ENCODE results near the gene RASIP1. TPM values are rescaled to one million over a fixed set of nuclear protein-coding genes. Genes with fewer than 3 reads are reported as not detected.
A peak's percentile ranks its signal among the peaks of the same experiment; 100 is the strongest.

RASIP1 gene
- total and polyA plus RNA-seq, 2 donors (not counting 1 experiment from before 2014, with no cell fraction given): 0.20 TPM; not detected in 1

DNA sequence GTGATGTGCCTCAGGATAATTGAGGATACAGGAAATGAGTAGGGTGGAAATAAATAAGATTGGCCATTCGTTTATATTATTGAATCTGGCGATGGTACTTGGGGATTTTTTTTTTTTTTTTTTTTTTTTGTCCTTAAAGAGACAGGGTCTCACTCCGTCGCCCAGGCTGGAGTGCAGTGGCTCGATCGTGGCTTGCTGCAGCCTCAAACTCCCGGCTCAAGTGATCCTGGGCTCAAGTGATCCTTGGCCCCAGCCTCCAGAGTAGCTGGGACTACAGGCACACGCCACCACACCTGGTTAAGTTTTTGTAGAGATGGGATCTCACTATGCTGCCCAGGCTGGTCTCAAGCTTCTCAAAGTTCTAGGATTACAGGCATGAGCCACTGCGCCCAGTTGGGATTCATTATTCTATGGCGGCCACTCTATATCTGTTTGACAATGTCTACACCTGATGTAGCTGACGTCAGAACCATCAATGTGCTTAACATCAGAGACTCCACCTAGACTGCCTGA is 18.2 kb downstream of the RASIP1 start:
- 98% methylated on average over 10 of the region's 11 CpGs for WGBS (ENCODE audit: insufficient coverage)
- TF ChIP-seq EZH2 (IDR thresholded peaks at IDR 0.05; ENCODE audit: borderline replicate concordance, insufficient read depth, low read depth, low read length, poor library complexity, severe bottlenecking): no peak
- TF ChIP-seq, protein P1, sequence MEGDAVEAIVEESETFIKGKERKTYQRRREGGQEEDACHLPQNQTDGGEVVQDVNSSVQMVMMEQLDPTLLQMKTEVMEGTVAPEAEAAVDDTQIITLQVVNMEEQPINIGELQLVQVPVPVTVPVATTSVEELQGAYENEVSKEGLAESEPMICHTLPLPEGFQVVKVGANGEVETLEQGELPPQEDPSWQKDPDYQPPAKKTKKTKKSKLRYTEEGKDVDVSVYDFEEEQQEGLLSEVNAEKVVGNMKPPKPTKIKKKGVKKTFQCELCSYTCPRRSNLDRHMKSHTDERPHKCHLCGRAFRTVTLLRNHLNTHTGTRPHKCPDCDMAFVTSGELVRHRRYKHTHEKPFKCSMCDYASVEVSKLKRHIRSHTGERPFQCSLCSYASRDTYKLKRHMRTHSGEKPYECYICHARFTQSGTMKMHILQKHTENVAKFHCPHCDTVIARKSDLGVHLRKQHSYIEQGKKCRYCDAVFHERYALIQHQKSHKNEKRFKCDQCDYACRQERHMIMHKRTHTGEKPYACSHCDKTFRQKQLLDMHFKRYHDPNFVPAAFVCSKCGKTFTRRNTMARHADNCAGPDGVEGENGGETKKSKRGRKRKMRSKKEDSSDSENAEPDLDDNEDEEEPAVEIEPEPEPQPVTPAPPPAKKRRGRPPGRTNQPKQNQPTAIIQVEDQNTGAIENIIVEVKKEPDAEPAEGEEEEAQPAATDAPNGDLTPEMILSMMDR (IDR thresholded peaks at IDR 0.05): no peak
- Mint-ChIP-seq H3K27ac (no peak overlapping the region), H3K27me3 (no peaks in the 10 kb centered on the region), H3K9me3 (ENCODE audit: insufficient read depth) (peaks cover 14% of the 10 kb centered on the region), H3K4me3 (peak overlapping the region; percentile 41), H3K4me1 (peaks cover 26% of the 10 kb centered on the region)
- no peak for DNase-seq
- Histone ChIP-seq H3K9me3 (ENCODE audit: control extremely low read depth in 1 of 3, control insufficient read depth in 2 of 3, insufficient read depth in 1 of 3, low read length in 2 of 3) (peaks cover 0 to 43% (median 16%) of the 10 kb centered on the region in 3 donors), H3K36me3 (replicated peaks in 1 of 2; ENCODE audit: control extremely low read depth in 1 of 2, control insufficient read depth in 1 of 2, extremely low read depth in 1 of 2, insufficient read depth in 2 of 2, low read length in 1 of 2) (no peaks in the 10 kb centered on the region), H4K20me1 (ENCODE audit: control insufficient read depth, insufficient read depth, low read length, poor library complexity, severe bottlenecking) (no peaks in the 10 kb centered on the region), H3K4me1 (ENCODE audit: control insufficient read depth in 2 of 2, insufficient read depth in 2 of 2, low read length in 2 of 2) (peaks cover 16 to 35% of the 10 kb centered on the region in 2 donors), H3K4me2 (replicated peaks; ENCODE audit: low read depth, low read length, poor library complexity, severe bottlenecking) (no peak overlapping the region), H3K4me3 (ENCODE audit: control extremely low read depth in 1 of 5, extremely low read depth in 1 of 5, insufficient read depth in 1 of 5, low read depth in 2 of 5, low read length in 4 of 5) (no peak overlapping the region), H3K27ac (ENCODE audit: low read length in 2 of 2) (no peak overlapping the region), H3K27me3 (replicated peaks in 1 of 4; ENCODE audit: control extremely low read depth in 1 of 4, control insufficient read depth in 3 of 4, insufficient read depth in 4 of 4, low read length in 3 of 4) (no peaks in the 10 kb centered on the region), H3K79me2 (ENCODE audit: control insufficient read depth, insufficient read depth, low read length) (no peaks in the 10 kb centered on the region), H3K9ac (ENCODE audit: low read length) (no peak overlapping the region), H2AFZ (ENCODE audit: insufficient read depth, low read depth, low read length, poor library complexity, severe bottlenecking) (no peak overlapping the region)
- ChIA-PET POLR2A (interaction anchor here (0.7 kb wide), 1 partner anchor 17 kb away, joined by 3 read pairs; no protein-coding TSS in a partner anchor), CTCF (no interaction called here)
- intact Hi-C loops (cut with micrococcal nuclease): loop anchor here (5.0 to 10.0 kb wide), 2 partner anchors 360 to 1303 kb away; partner anchors contain the start of genes SYNGR4, TMEM143, VRK3 and ZNF473
- no peak for ATAC-seq (ENCODE audit: low read depth)
